ENCODE measurements around the gene CACNB2.

CACNB2 gene

GRCh38 chr10:18505456-18506118 is 365.4 kb downstream of the CACNB2 start:
- intact Hi-C loops (cut with DNase I; ENCODE audit: low total_unique reads), result no loop called here
- no peak overlapping the region for H3K27ac ChIP-seq
- H3K36me3 ChIP-seq, result no peaks in the 10 kb centered on the region
- DNase-seq, result no peak
- peaks cover 0 to 15% (median 0%) of the 10 kb centered on the region in 4 donors for H3K4me1 ChIP-seq
- no peak overlapping the region for H3K4me3 ChIP-seq
- TF ChIP-seq CTCF (IDR thresholded peaks at IDR 0.05), result no peak
- no peaks in the 10 kb centered on the region for H3K9me3 ChIP-seq
- no peaks in the 10 kb centered on the region for H3K27me3 ChIP-seq

DNA sequence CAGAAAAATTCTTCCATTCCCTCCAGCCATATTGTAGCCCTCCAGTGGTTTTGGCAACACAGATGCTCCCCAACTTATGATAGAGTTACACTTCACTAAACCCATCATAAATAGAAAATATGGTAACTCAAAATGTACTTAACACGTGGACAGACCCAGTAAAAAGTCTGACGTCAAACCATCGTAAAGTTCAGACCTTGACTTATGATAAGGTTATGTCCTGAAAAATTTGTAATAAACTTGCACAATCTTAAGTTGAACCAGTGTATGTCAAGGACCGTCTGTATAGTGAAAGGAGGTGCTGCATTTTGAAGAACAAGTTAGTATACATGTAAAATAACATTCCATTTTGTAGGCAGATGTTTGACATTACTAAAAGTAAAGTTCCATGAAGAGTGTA is 368.4 kb downstream of the CACNB2 start:
- DNase-seq, result no peak
- intact Hi-C loops (cut with DNase I; ENCODE audit: low total_unique reads), result no loop called here
- no peak for TF ChIP-seq CTCF (IDR thresholded peaks at IDR 0.05)

GRCh38 chr10:18514537-18514936 is 374.3 kb downstream of the CACNB2 start:
- no peaks in the 10 kb centered on the region for H3K9me3 ChIP-seq
- no peaks in the 10 kb centered on the region for H3K27me3 ChIP-seq
- no peak for DNase-seq
- H3K4me3 ChIP-seq, result no peak overlapping the region
- TF ChIP-seq CTCF (IDR thresholded peaks at IDR 0.05), result no peak
- H3K36me3 ChIP-seq, result peaks cover 10 to 18% (median 14%) of the 10 kb centered on the region in 3 donors
- intact Hi-C loops (cut with DNase I; ENCODE audit: low total_unique reads), result no loop called here
- no peaks in the 10 kb centered on the region for H3K4me1 ChIP-seq
- H3K27ac ChIP-seq, result no peak overlapping the region

More for the DNA sequence above, 368.4 kb downstream of the CACNB2 start:
- Histone ChIP-seq H3K4me1 (peaks cover 0 to 15% (median 0%) of the 10 kb centered on the region in 4 donors), H3K36me3 (peaks cover 0 to 9% (median 0%) of the 10 kb centered on the region in 3 donors), H3K9me3 (no peaks in the 10 kb centered on the region), H3K4me3 (no peak overlapping the region), H3K27ac (no peak overlapping the region), H3K27me3 (no peaks in the 10 kb centered on the region)

DNA sequence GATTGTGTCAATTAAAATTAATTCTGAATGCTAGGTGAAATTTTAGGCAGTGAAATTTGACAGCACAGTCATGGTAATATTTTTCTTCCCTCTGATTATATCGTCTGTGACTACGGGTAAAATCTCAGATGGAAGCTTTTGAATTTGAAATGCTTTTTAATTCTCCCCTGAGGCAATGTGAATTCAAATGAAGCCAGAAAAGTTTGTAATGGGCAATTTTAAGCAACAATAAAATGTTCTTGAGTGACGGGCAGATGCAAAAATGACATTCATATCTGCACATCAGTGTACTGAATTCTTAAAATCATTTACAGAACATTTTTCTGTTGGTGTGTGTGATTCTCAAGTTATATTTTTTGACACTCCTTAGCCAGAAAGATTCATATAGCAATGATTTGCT is 376.6 kb downstream of the CACNB2 start:
- H3K4me1 ChIP-seq, result no peaks in the 10 kb centered on the region
- TF ChIP-seq CTCF (IDR thresholded peaks at IDR 0.05), result no peak
- H3K36me3 ChIP-seq, result peaks cover 23 to 29% (median 24%) of the 10 kb centered on the region in 3 donors
- no peaks in the 10 kb centered on the region for H3K9me3 ChIP-seq
- no peak overlapping the region for H3K4me3 ChIP-seq
- intact Hi-C loops (cut with DNase I; ENCODE audit: low total_unique reads), result no loop called here
- H3K27me3 ChIP-seq, result no peaks in the 10 kb centered on the region
- DNase-seq, result no peak
- H3K27ac ChIP-seq, result no peak overlapping the region

DNA sequence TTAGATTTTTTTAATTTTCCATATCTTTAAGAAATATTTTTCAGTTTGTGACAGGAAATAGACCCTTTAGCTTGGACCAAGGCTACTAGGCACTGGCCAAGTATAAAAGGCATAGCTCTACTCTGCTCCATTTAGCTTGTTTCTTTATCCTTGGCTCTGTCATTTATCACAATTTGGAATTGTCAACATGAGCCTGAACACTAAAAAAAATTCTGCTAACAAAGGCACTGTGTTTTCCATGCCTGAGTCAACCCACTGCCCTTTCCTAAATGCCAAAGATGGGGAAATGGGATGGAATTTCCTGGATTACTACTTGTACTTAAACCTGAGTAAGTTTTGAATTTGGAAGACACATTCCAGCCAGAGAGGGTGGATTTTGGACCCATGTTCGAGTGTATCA is 382.8 kb downstream of the CACNB2 start:
- Histone ChIP-seq H3K27ac (no peak overlapping the region), H3K4me3 (no peak overlapping the region), H3K36me3 (peaks cover 14 to 29% (median 17%) of the 10 kb centered on the region in 3 donors), H3K4me1 (peaks cover 0 to 8% (median 1%) of the 10 kb centered on the region in 4 donors), H3K27me3 (no peaks in the 10 kb centered on the region), H3K9me3 (no peaks in the 10 kb centered on the region)
- no peak for DNase-seq
- intact Hi-C loops (cut with DNase I; ENCODE audit: low total_unique reads), result no loop called here
- TF ChIP-seq CTCF (IDR thresholded peaks at IDR 0.05), result no peak
